Measurements from ENCODE around the gene MSH2. TPM values are rescaled to one million over a fixed set of nuclear protein-coding genes. Genes with fewer than 3 reads are reported as not detected.
A peak's percentile ranks its signal among the peaks of the same experiment; 100 is the strongest.

MSH2 gene
- total and polyA plus RNA-seq, 3 donors from 2014 or later, result 23.5 to 25.3 (median 24.3) TPM

- peak; percentile 80 for DNase-seq
- Histone ChIP-seq H3K9me3 (no peaks in the 10 kb centered on the region), H3K27ac (no peak overlapping the region), H3K4me3 (peak overlapping the region; percentile 44 to 54), H3K27me3 (no peaks in the 10 kb centered on the region), H3K4me1 (no peaks in the 10 kb centered on the region), H3K36me3 (ENCODE audit: low read depth, missing control alignments) (no peaks in the 10 kb centered on the region)
- TF ChIP-seq CTCF (IDR thresholded peaks at IDR 0.05), result peak in 1 of 3 experiments; percentile 30
- TF ChIP-seq POLR2A (IDR thresholded peaks at IDR 0.05), result no peak
- 0 to 2% methylated on average over 18 to 92 of the region's 97 CpGs for WGBS, 2 donors
- intact Hi-C loops (cut with DNase I; ENCODE audit: low total_unique reads), result no loop called here
Measured at GRCh38 chr2:47520825-47521665, 118.1 kb downstream of the MSH2 start.

- no peak for DNase-seq
- Histone ChIP-seq H3K36me3 (ENCODE audit: low read depth, missing control alignments) (no peaks in the 10 kb centered on the region), H3K9me3 (no peaks in the 10 kb centered on the region), H3K27me3 (no peaks in the 10 kb centered on the region), H3K4me1 (no peaks in the 10 kb centered on the region), H3K4me3 (peak overlapping the region; percentile 44 to 54), H3K27ac (no peak overlapping the region)
- TF ChIP-seq CTCF (IDR thresholded peaks at IDR 0.05), result no peak
- no peak for TF ChIP-seq POLR2A (IDR thresholded peaks at IDR 0.05)
- 21 to 31% methylated on average over 3 to 22 of the region's 22 CpGs for WGBS, 2 donors
- intact Hi-C loops (cut with DNase I; ENCODE audit: low total_unique reads), result no loop called here
Measured at GRCh38 chr2:47521666-47522285, 118.8 kb downstream of the MSH2 start.

- Histone ChIP-seq H3K4me3 (no peak overlapping the region), H3K4me1 (peaks cover 3% of the 10 kb centered on the region), H3K9me3 (no peaks in the 10 kb centered on the region), H3K36me3 (ENCODE audit: low read depth, missing control alignments) (no peaks in the 10 kb centered on the region), H3K27ac (no peak overlapping the region), H3K27me3 (no peaks in the 10 kb centered on the region)
- no peak for TF ChIP-seq POLR2A (IDR thresholded peaks at IDR 0.05)
- intact Hi-C loops (cut with DNase I; ENCODE audit: low total_unique reads), result no loop called here
- 95 to 96% methylated on average over 4 of the region's 4 CpGs for WGBS, 2 donors
- no peak for DNase-seq
Measured at GRCh38 chr2:47525167-47525566, 122.2 kb downstream of the MSH2 start.

- H3K36me3 ChIP-seq (ENCODE audit: low read depth, missing control alignments), result no peaks in the 10 kb centered on the region
- no peak overlapping the region for H3K4me3 ChIP-seq
- DNase-seq, result no peak
- no peaks in the 10 kb centered on the region for H3K27me3 ChIP-seq
- TF ChIP-seq CTCF (IDR thresholded peaks at IDR 0.05) (no peak), POLR2A (IDR thresholded peaks at IDR 0.05) (no peak)
- intact Hi-C loops (cut with DNase I; ENCODE audit: low total_unique reads), result no loop called here
- no peak overlapping the region for H3K27ac ChIP-seq
- WGBS, 2 donors, result 92 to 96% methylated on average over 4 to 6 of the region's 6 CpGs
- H3K9me3 ChIP-seq, result no peaks in the 10 kb centered on the region
- peaks cover 3% of the 10 kb centered on the region for H3K4me1 ChIP-seq
Measured at GRCh38 chr2:47528455-47528854, 125.5 kb downstream of the MSH2 start.

GRCh38 chr2:47528874-47529273 lies 125.9 kb downstream of the MSH2 start:
- H3K36me3 ChIP-seq (ENCODE audit: low read depth, missing control alignments), result no peaks in the 10 kb centered on the region
- intact Hi-C loops (cut with DNase I; ENCODE audit: low total_unique reads), result no loop called here
- H3K4me1 ChIP-seq, result peaks cover 3% of the 10 kb centered on the region
- no peak overlapping the region for H3K27ac ChIP-seq
- no peaks in the 10 kb centered on the region for H3K9me3 ChIP-seq
- no peak for DNase-seq
- no peaks in the 10 kb centered on the region for H3K27me3 ChIP-seq
- WGBS, 2 donors, result 69 to 73% methylated on average over 6 of the region's 6 CpGs
- TF ChIP-seq CTCF (IDR thresholded peaks at IDR 0.05), result no peak
- no peak for TF ChIP-seq POLR2A (IDR thresholded peaks at IDR 0.05)
- no peak overlapping the region for H3K4me3 ChIP-seq
